Measurements from ENCODE around the gene WNT5A. TPM values are rescaled to one million over a fixed set of nuclear protein-coding genes. Genes with fewer than 3 reads are reported as not detected.

The WNT5A gene
- total and polyA plus RNA-seq, 2 donors (not counting 3 experiments of a cell fraction or from before 2014, with no cell fraction given), result 0.08 to 0.33 TPM

GRCh38 chr3:55434789-55435188 lies 52.3 kb downstream of the WNT5A start:
- TF ChIP-seq, protein P1, sequence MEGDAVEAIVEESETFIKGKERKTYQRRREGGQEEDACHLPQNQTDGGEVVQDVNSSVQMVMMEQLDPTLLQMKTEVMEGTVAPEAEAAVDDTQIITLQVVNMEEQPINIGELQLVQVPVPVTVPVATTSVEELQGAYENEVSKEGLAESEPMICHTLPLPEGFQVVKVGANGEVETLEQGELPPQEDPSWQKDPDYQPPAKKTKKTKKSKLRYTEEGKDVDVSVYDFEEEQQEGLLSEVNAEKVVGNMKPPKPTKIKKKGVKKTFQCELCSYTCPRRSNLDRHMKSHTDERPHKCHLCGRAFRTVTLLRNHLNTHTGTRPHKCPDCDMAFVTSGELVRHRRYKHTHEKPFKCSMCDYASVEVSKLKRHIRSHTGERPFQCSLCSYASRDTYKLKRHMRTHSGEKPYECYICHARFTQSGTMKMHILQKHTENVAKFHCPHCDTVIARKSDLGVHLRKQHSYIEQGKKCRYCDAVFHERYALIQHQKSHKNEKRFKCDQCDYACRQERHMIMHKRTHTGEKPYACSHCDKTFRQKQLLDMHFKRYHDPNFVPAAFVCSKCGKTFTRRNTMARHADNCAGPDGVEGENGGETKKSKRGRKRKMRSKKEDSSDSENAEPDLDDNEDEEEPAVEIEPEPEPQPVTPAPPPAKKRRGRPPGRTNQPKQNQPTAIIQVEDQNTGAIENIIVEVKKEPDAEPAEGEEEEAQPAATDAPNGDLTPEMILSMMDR (IDR thresholded peaks at IDR 0.05; ENCODE audit: extremely low read depth in 1 of 2, insufficient read depth in 1 of 2, low read depth in 1 of 2, low read length in 2 of 2), result peak; percentile 40 to 46
- TF ChIP-seq POLR2A (IDR thresholded peaks at IDR 0.05; ENCODE audit: low read depth, low read length), result no peak
- no peaks in the 10 kb centered on the region for H3K9me3 ChIP-seq (replicated peaks; ENCODE audit: control insufficient read depth, insufficient read depth, low read length)
- H3K36me3 ChIP-seq (ENCODE audit: control insufficient read depth in 2 of 2, extremely low read depth in 1 of 2, insufficient read depth in 2 of 2, low read length in 2 of 2), result no peaks in the 10 kb centered on the region
- no peak overlapping the region for H3K4me2 ChIP-seq (ENCODE audit: insufficient read depth, low read length)
- no peaks in the 10 kb centered on the region for H4K20me1 ChIP-seq (replicated peaks; ENCODE audit: control insufficient read depth, extremely low read depth, insufficient read depth, low read length)
- intact Hi-C loops (cut with micrococcal nuclease), result loop anchor here (1.0 to 2.0 kb wide), 4 partner anchors 463 to 869 kb away; no protein-coding TSS in a partner anchor
- no peak overlapping the region for H3K27ac ChIP-seq (ENCODE audit: insufficient read depth, low read depth, low read length)
- H3K4me3 ChIP-seq (replicated peaks in 1 of 3; ENCODE audit: insufficient read depth in 1 of 3, low read depth in 1 of 3, low read length in 3 of 3), result no peak overlapping the region
- ChIA-PET POLR2A (no interaction called here), CTCF (interaction anchor here (1.5 kb wide), 1 partner anchor 817 kb away, joined by 3 read pairs; no protein-coding TSS in a partner anchor)
- no peaks in the 10 kb centered on the region for H3K27me3 ChIP-seq (ENCODE audit: control insufficient read depth in 2 of 2, insufficient read depth in 2 of 2, low read length in 2 of 2)
- DNase-seq (ENCODE audit: low read depth, low spot score), result no peak
- FAIRE-seq, result no peak
- no peaks in the 10 kb centered on the region for H3K79me2 ChIP-seq (ENCODE audit: control insufficient read depth, insufficient read depth, low read length)
- H3K9me1 ChIP-seq (replicated peaks; ENCODE audit: control insufficient read depth, extremely low read depth, insufficient read depth, low read length), result no peaks in the 10 kb centered on the region
- no peaks in the 10 kb centered on the region for H3K4me1 ChIP-seq (ENCODE audit: control insufficient read depth, extremely low read depth, insufficient read depth, low read length)
- H3K9ac ChIP-seq (replicated peaks; ENCODE audit: extremely low read depth, insufficient read depth, low read length), result no peak overlapping the region
- dilution Hi-C loops (cut with MboI; ENCODE audit: extremely low pct_ligation_motif_present, low sequenced_read_pairs), result no loop called here
- BruUV-seq (replicated peaks), result no TSS peak
- no peak overlapping the region for H2AFZ ChIP-seq (ENCODE audit: low read depth, low read length)

DNA sequence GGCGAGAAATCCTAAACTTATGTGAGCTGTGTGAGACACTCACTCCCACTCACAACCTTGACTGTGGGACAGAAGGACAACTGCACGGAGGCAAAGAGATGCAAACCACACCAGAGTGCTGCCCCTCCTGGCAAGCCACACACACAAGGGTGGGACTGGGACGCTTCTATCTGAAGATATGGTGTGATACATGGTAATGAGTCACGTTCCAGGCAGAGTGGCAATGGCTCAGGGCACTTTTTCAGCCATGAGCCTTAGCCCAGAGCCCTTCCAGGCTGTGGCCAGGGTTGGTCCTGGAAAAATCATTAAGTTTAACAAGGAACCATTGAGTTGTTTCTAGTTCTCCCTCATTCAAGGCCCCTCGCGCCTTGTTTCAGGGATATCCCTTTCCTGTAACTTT lies 56.1 kb downstream of the WNT5A start:
- BruUV-seq (replicated peaks), result no TSS peak
- ChIA-PET CTCF (no interaction called here), POLR2A (no interaction called here)
- Histone ChIP-seq H3K4me2 (ENCODE audit: insufficient read depth, low read length) (no peak overlapping the region), H3K4me1 (ENCODE audit: control insufficient read depth, extremely low read depth, insufficient read depth, low read length) (no peaks in the 10 kb centered on the region), H3K27me3 (ENCODE audit: control insufficient read depth in 2 of 2, insufficient read depth in 2 of 2, low read length in 2 of 2) (no peaks in the 10 kb centered on the region), H3K36me3 (ENCODE audit: control insufficient read depth in 2 of 2, extremely low read depth in 1 of 2, insufficient read depth in 2 of 2, low read length in 2 of 2) (no peaks in the 10 kb centered on the region), H3K27ac (ENCODE audit: insufficient read depth, low read depth, low read length) (no peak overlapping the region), H2AFZ (ENCODE audit: low read depth, low read length) (no peak overlapping the region), H3K9me1 (replicated peaks; ENCODE audit: control insufficient read depth, extremely low read depth, insufficient read depth, low read length) (no peaks in the 10 kb centered on the region), H3K79me2 (ENCODE audit: control insufficient read depth, insufficient read depth, low read length) (no peaks in the 10 kb centered on the region), H3K9me3 (replicated peaks; ENCODE audit: control insufficient read depth, insufficient read depth, low read length) (no peaks in the 10 kb centered on the region), H4K20me1 (replicated peaks; ENCODE audit: control insufficient read depth, extremely low read depth, insufficient read depth, low read length) (no peaks in the 10 kb centered on the region), H3K9ac (replicated peaks; ENCODE audit: extremely low read depth, insufficient read depth, low read length) (no peak overlapping the region), H3K4me3 (replicated peaks in 1 of 3; ENCODE audit: insufficient read depth in 1 of 3, low read depth in 1 of 3, low read length in 3 of 3) (no peak overlapping the region)
- intact Hi-C loops (cut with micrococcal nuclease) (no loop called here), dilution Hi-C loops (cut with MboI; ENCODE audit: extremely low pct_ligation_motif_present, low sequenced_read_pairs) (no loop called here)
- TF ChIP-seq MYC (IDR thresholded peaks at IDR 0.05; ENCODE audit: low read depth, low read length) (no peak), FOS (IDR thresholded peaks at IDR 0.05; ENCODE audit: borderline replicate concordance, insufficient read depth, low read length) (no peak), EZH2 (IDR thresholded peaks at IDR 0.05; ENCODE audit: borderline replicate concordance, low read depth, low read length, severe bottlenecking) (no peak), POLR2AphosphoS5 (IDR thresholded peaks at IDR 0.05; ENCODE audit: insufficient read depth, low read depth, low read length) (no peak), JUN (IDR thresholded peaks at IDR 0.05; ENCODE audit: borderline replicate concordance, insufficient read depth, insufficient read length, low read depth) (no peak), GATA2 (IDR thresholded peaks at IDR 0.05; ENCODE audit: insufficient read depth, insufficient read length, low read depth, low read length) (no peak), POLR2A (IDR thresholded peaks at IDR 0.05; ENCODE audit: low read depth, low read length) (no peak)
- TF ChIP-seq, protein P1 (IDR thresholded peaks at IDR 0.05; ENCODE audit: extremely low read depth in 1 of 2, insufficient read depth in 1 of 2, low read depth in 1 of 2, low read length in 2 of 2), result no peak
- TF ChIP-seq, protein P2, sequence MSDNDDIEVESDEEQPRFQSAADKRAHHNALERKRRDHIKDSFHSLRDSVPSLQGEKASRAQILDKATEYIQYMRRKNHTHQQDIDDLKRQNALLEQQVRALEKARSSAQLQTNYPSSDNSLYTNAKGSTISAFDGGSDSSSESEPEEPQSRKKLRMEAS (IDR thresholded peaks at IDR 0.05; ENCODE audit: insufficient read depth, insufficient read length), result no peak
- no peak for DNase-seq (ENCODE audit: low read depth, low spot score)
- no peak for FAIRE-seq

Data from endothelial cell of umbilical vein (primary cell).